K562 (cell line): ENCODE results near the gene EPHB1. TPM values are rescaled to one million over a fixed set of nuclear protein-coding genes. Genes with fewer than 3 reads are reported as not detected.

Experiments used
- ATAC-seq: fragments of 200-7000 bp; cut with Tn5 transposase; 3 replicates; pipeline ENCODE4 v1.9.1; 2020; ENCODE audit warnings: moderate library complexity
- BruUV-seq: library from RNA; stranded (reverse); fragments of 400-500 nt; replicated peaks from 2 replicates; lab custom pipeline; 2021; lab: Mats Ljungman, UMichigan
- CTCF ChIA-PET: fragments of 300-600 bp; formaldehyde crosslinking; extraction: SDS; loops from one replicate; lab custom pipeline; 2021; ENCODE audit warnings: low intra/inter-chr PET ratio; lab: Yijun Ruan, JAX
- POLR2A ChIA-PET: fragments of 300-600, 350-650 bp; sonication (Branson Sonifier 250); formaldehyde crosslinking; extraction: SDS; loops from one replicate; lab custom pipeline; 2021; ENCODE audit warnings: antibody characterized with exemption, inconsistent platforms; lab: Yijun Ruan, JAX
- DNase-seq, 4 experiments: peaks; one replicate each; pipeline versions ENCODE4 v3.0.0 to v3.0.0-alpha.2; 2011 to 2018; ENCODE audit warnings: low spot score in 3 of 4, mixed read lengths in 3 of 4; ENCODE audit errors: extremely low read depth in 1 of 4
- FAIRE-seq: peaks from 2 replicates; lab custom pipeline; 2011; peaks lifted over from hg19 to GRCh38; lab: Jason Lieb, UNC
- H2AFZ ChIP-seq: 2 replicates; pipeline ENCODE4 v1.6.0; 2011; ENCODE audit warnings: low read depth, low read length, control low read depth, inconsistent platforms
- H3K27ac ChIP-seq: fragments of 200-600 bp; 3 replicates; pipeline ENCODE4 v1.8.0; 2011; ENCODE audit warnings: low read depth, mild to moderate bottlenecking, control low read depth, inconsistent platforms, low read length, moderate library complexity, mixed read lengths; ENCODE audit errors: extremely low read depth
- H3K27me3 ChIP-seq, 2 experiments: fragments of 300-600 bp in 1 of 2; 2 replicates in 1 of 2; 3 replicates in 1 of 2; pipeline versions ENCODE4 v1.6.0 to v1.8.0; 2011; ENCODE audit warnings: inconsistent platforms in 2 of 2, low read length in 2 of 2, mild to moderate bottlenecking in 1 of 2, mixed read lengths in 1 of 2, moderate library complexity in 1 of 2; ENCODE audit not compliant: control insufficient read depth in 2 of 2, insufficient read depth in 2 of 2
- H3K36me3 ChIP-seq: fragments of 300-600 bp; 3 replicates; pipeline ENCODE4 v1.8.0; 2011; ENCODE audit warnings: mild to moderate bottlenecking, low read length, inconsistent platforms; ENCODE audit not compliant: control insufficient read depth, insufficient read depth
- H3K4me1 ChIP-seq, 2 experiments: fragments of 200-600 bp in 1 of 2; replicated peaks in 1 of 2; 2 replicates in 1 of 2; 3 replicates in 1 of 2; pipeline versions ENCODE4 v1.5.1 to v1.8.0; 2011; ENCODE audit warnings: inconsistent platforms in 2 of 2, low read length in 2 of 2, mild to moderate bottlenecking in 1 of 2, mixed read lengths in 1 of 2, moderate library complexity in 1 of 2; ENCODE audit not compliant: control insufficient read depth in 2 of 2, insufficient read depth in 2 of 2
- H3K4me2 ChIP-seq: 2 replicates; pipeline ENCODE4 v1.6.1; 2011; ENCODE audit warnings: low read length, control low read depth, inconsistent platforms, mixed read lengths; ENCODE audit not compliant: insufficient read depth
- H3K4me3 ChIP-seq: fragments of 200-600 bp; sonication (generic), shearing (Covaris generic); 2 replicates; pipeline ENCODE4 v1.5.1; 2016; ENCODE audit warnings: control low read depth, inconsistent platforms
- H3K79me2 ChIP-seq: fragments of 200-600 bp; 3 replicates; pipeline ENCODE4 v1.8.0; 2011; ENCODE audit warnings: low read length, inconsistent platforms; ENCODE audit not compliant: control insufficient read depth, insufficient read depth
- H3K9ac ChIP-seq, 2 experiments: 2 replicates each; pipeline versions ENCODE4 v1.6.0 to v1.6.1; 2011; ENCODE audit warnings: low read depth in 2 of 2, low read length in 2 of 2, control low read depth in 1 of 2, inconsistent platforms in 1 of 2, mild to moderate bottlenecking in 1 of 2, mixed read lengths in 1 of 2; ENCODE audit not compliant: insufficient read depth in 1 of 2
- H3K9me1 ChIP-seq: one replicate; pipeline ENCODE4 v1.6.0; 2011; ENCODE audit warnings: inconsistent platforms, mild to moderate bottlenecking, low read length, moderate library complexity; ENCODE audit not compliant: control insufficient read depth, insufficient read depth
- H3K9me3 ChIP-seq: replicated peaks from 2 replicates; pipeline ENCODE4 v1.5.1; 2011; ENCODE audit warnings: low read depth, low read length, inconsistent platforms; ENCODE audit not compliant: control insufficient read depth, insufficient read depth
- H4K20me1 ChIP-seq: replicated peaks from 2 replicates; pipeline ENCODE4 v1.6.1; 2011; ENCODE audit warnings: low read length, inconsistent platforms, mixed read lengths; ENCODE audit not compliant: control insufficient read depth, insufficient read depth
- CCNT2 ChIP-seq: IDR thresholded peaks from 2 replicates; pipeline ENCODE4 v1.6.1; 2011; ENCODE audit warnings: borderline replicate concordance, low read depth, mild to moderate bottlenecking, moderate library complexity, mixed read lengths, low read length; ENCODE audit not compliant: insufficient read length; ENCODE audit errors: extremely low read depth
- CREB3 ChIP-seq: fragments of 450-650 bp; conservative IDR thresholded peaks from 2 replicates; pipeline ENCODE4 v1.6.1; 2016; ENCODE audit warnings: missing genetic modification characterization, low read depth, mild to moderate bottlenecking, missing compliant biosample characterization, moderate library complexity
- DIDO1 ChIP-seq: fragments of 450-650 bp; IDR thresholded peaks from 2 replicates; pipeline ENCODE4 v1.6.1; 2016; ENCODE audit warnings: low read depth, missing biosample characterization, missing genetic modification characterization
- HMG20B ChIP-seq: fragments of 250-450 bp; sonication (Bioruptor Pico); IDR thresholded peaks from 2 replicates; pipeline ENCODE4 v1.5.0; 2021; ENCODE audit warnings: mild to moderate bottlenecking
- RBM17 ChIP-seq: fragments of 200-400 bp; formaldehyde crosslinking; IDR thresholded peaks from 2 replicates; pipeline ENCODE4 v1.6.1; 2017; ENCODE audit warnings: low read depth, mild to moderate bottlenecking, low read length, borderline replicate concordance
- SMC3 ChIP-seq: conservative IDR thresholded peaks from 2 replicates; pipeline ENCODE4 v1.6.1; 2011; ENCODE audit warnings: low read depth, low read length, improper control_type of control experiment; ENCODE audit not compliant: insufficient read depth
- TFAP4 ChIP-seq: sonication (generic); formaldehyde crosslinking; IDR thresholded peaks from 2 replicates; pipeline ENCODE4 v1.8.0; 2022; ENCODE audit warnings: missing genetic modification reagents, mild to moderate bottlenecking, moderate library complexity, borderline replicate concordance
- TRIM24 ChIP-seq, 2 experiments: fragments of 450-650 bp; IDR thresholded peaks; 2 replicates each; pipeline ENCODE4 v1.6.1; 2016
- TRIM28 ChIP-seq: fragments of 450-650 bp; IDR thresholded peaks from 2 replicates; pipeline ENCODE4 v1.6.1; 2017
- ZFP36 ChIP-seq: fragments of 150-350 bp; IDR thresholded peaks from 2 replicates; pipeline ENCODE4 v1.6.1; 2018; ENCODE audit warnings: low read length, low read depth; ENCODE audit not compliant: partially characterized antibody
- ZNF764 ChIP-seq: fragments of 250-450 bp; sonication (Bioruptor Pico); IDR thresholded peaks from 2 replicates; pipeline ENCODE4 v1.4.0; 2020; ENCODE audit warnings: low read depth, mild to moderate bottlenecking, moderate library complexity
- WGBS: fragments of 100-300 bp; shearing (Covaris generic); methylation state at CpG from one replicate; pipeline ENCODE4 v1.1.6; 2016; ENCODE audit warnings: low coverage, mixed read lengths; ENCODE audit not compliant: insufficient coverage; ENCODE audit errors: missing lambda C conversion rate; 5-methylcytosine and 5-hydroxymethylcytosine counted together
- in situ Hi-C: fragments of 300-500 bp; cut with MboI; formaldehyde crosslinking; loops from 4 replicates; pipeline ENCODE4 v1.15.0; 2018; ENCODE audit warnings: inconsistent platforms, mixed read lengths
- intact Hi-C: fragments of 100-400 bp; cut with micrococcal nuclease; formaldehyde crosslinking; loops from 2 replicates; pipeline ENCODE4 v1.14.2; 2022
- polyA plus RNA-seq, 8 experiments: library from polyadenylated mRNA; depleted of rRNA in 4 of 8; stranded (reverse) in 5 of 8; unstranded in 3 of 8; fragments of >200 nt; fragmentation: Nextera tagmentation in 2 of 8; fragmentation: Illumina TruSeq in 1 of 8; extraction: Ambion mirVana in 2 of 8; extraction: Trizol in 1 of 8; gene quantifications; 2 replicates each; pipeline versions ENCODE4 v1.2.1 to v1.2.3, GENCODE V29; 2011 to 2014; ENCODE audit warnings: inconsistent platforms in 1 of 8, missing spikeins in 1 of 8
- total RNA-seq, 7 experiments: library from RNA; depleted of rRNA in 6 of 7; stranded (reverse); fragments of >200 nt in 6 of 7; fragmentation: Illumina TruSeq in 2 of 7; extraction: Trizol in 2 of 7; gene quantifications; 2 replicates each; pipeline versions ENCODE4 v1.2.1 to v1.2.3, GENCODE V29; 2011 to 2021; ENCODE audit warnings: low replicate concordance in 1 of 7

EPHB1 gene
- total and polyA plus RNA-seq, 9 of the 15 experiments (the other 6 are each of a cell fraction or from before 2014, with no cell fraction given) = 0.29 TPM; not detected in 8

- ATAC-seq = no peak
- no peaks in the 10 kb centered on the region for H3K27me3 ChIP-seq
- no TSS peak for BruUV-seq
- H3K4me3 ChIP-seq = no peak overlapping the region
- CTCF ChIA-PET = interaction anchor here (0.7 kb wide), 1 partner anchor 153 kb away, joined by 4 read pairs; no protein-coding TSS in a partner anchor
- no peaks in the 10 kb centered on the region for H3K79me2 ChIP-seq
- POLR2A ChIA-PET = no interaction called here
- H3K4me2 ChIP-seq = no peak overlapping the region
- H3K9me3 ChIP-seq = no peaks in the 10 kb centered on the region
- no peak overlapping the region for H2AFZ ChIP-seq
- H4K20me1 ChIP-seq = no peaks in the 10 kb centered on the region
- H3K36me3 ChIP-seq = no peaks in the 10 kb centered on the region
- in situ Hi-C loops = no loop called here
- FAIRE-seq = no peak
- no peak overlapping the region for H3K27ac ChIP-seq
- H3K4me1 ChIP-seq = no peaks in the 10 kb centered on the region
- WGBS = 3% methylated on average over 6 of the region's 6 CpGs
- no peaks in the 10 kb centered on the region for H3K9me1 ChIP-seq
- TF ChIP-seq DIDO1 (tag) (no peak), ZFP36 (no peak)
- intact Hi-C loops = no loop called here
- DNase-seq = no peak
- no peak overlapping the region for H3K9ac ChIP-seq
These were observed 40.9 kb upstream of the EPHB1 start for GRCh38 chr3:134753999-134754742.

- intact Hi-C loops (loop anchor here (5.0 kb wide), 1 partner anchor 153 kb away; no protein-coding TSS in a partner anchor), in situ Hi-C loops (no loop called here)
- H3K27ac ChIP-seq = no peak overlapping the region
- CTCF ChIA-PET = interaction anchor here (0.7 kb wide), 1 partner anchor 154 kb away, joined by 4 read pairs; no protein-coding TSS in a partner anchor
- no peaks in the 10 kb centered on the region for H3K79me2 ChIP-seq
- no peaks in the 10 kb centered on the region for H3K9me1 ChIP-seq
- DNase-seq (peak; percentile 39 to 58 (median 49)), FAIRE-seq (no peak), ATAC-seq (peak; percentile 91)
- no peaks in the 10 kb centered on the region for H3K36me3 ChIP-seq
- no peaks in the 10 kb centered on the region for H3K4me1 ChIP-seq
- H3K4me3 ChIP-seq = no peak overlapping the region
- no peak overlapping the region for H3K9ac ChIP-seq
- POLR2A ChIA-PET = interaction anchor here (0.9 kb wide), 1 partner anchor 11 kb away, joined by 3 read pairs; no protein-coding TSS in a partner anchor
- no peaks in the 10 kb centered on the region for H3K9me3 ChIP-seq
- H3K27me3 ChIP-seq = no peaks in the 10 kb centered on the region
- 4% methylated on average over 4 of the region's 4 CpGs for WGBS
- H3K4me2 ChIP-seq = no peak overlapping the region
- H4K20me1 ChIP-seq = no peaks in the 10 kb centered on the region
- no peak overlapping the region for H2AFZ ChIP-seq
- BruUV-seq = no TSS peak
- TF ChIP-seq SMC3 (0 out of 2 replicates have a peak, but pooled peaks have one; percentile 7), RBM17 (no peak), CCNT2 (no peak), ZNF764 (CRISPR knock-in tag) (peak; percentile 93), TRIM28 (no peak), TRIM24 (IDR thresholded peaks at IDR 0.05) (no peak), CREB3 (no peak), TFAP4 (CRISPR knock-in tag) (peak; percentile 44; the same call in 1 of the 2 replicates), HMG20B (CRISPR knock-in tag) (no peak)
These were observed 40.1 kb upstream of the EPHB1 start for GRCh38 chr3:134754768-134755559.
